B cell (primary cell): ENCODE data around the gene GLI1. TPM values are rescaled to one million over a fixed set of nuclear protein-coding genes. Genes with fewer than 3 reads are reported as not detected.

Source experiments
- ATAC-seq: fragments of 200-7000 bp; cut with Tn5 transposase; one replicate; pipeline ENCODE4 v1.10.0; 2021; ENCODE audit warnings: low read depth, mild to moderate bottlenecking, moderate number of reproducible peaks, moderate library complexity
- CTCF ChIA-PET: fragments of 350-600 bp; sonication (Branson Sonifier 250); formaldehyde crosslinking; loops from one replicate; lab custom pipeline; 2021; ENCODE audit warnings: antibody characterized with exemption, inconsistent platforms; lab: Charles Lee
- POLR2A ChIA-PET: fragments of 350-600 bp; sonication (Branson Sonifier 250); formaldehyde crosslinking; loops from one replicate; lab custom pipeline; 2021; ENCODE audit warnings: antibody characterized with exemption; lab: Charles Lee
- DNase-seq: peaks from one replicate; pipeline ENCODE4 v3.0.0; 2013
- H2AFZ ChIP-seq: 2 replicates; pipeline ENCODE4 v1.6.1; 2012; ENCODE audit warnings: mild to moderate bottlenecking, low read depth, low read length; ENCODE audit not compliant: insufficient read depth, poor library complexity, severe bottlenecking
- H3K27ac ChIP-seq, 2 donors: 1 replicate in 1 of 2; 2 replicates in 1 of 2; pipeline ENCODE4 v1.5.1; 2012 to 2013; ENCODE audit warnings: low read length in 2 of 2, mild to moderate bottlenecking in 2 of 2, moderate library complexity in 1 of 2
- H3K27me3 ChIP-seq, 4 experiments: fragments of 200-600 bp in 1 of 4; sonication (generic) in 1 of 4; replicated peaks in 1 of 4; 1 replicate in 2 of 4; 2 replicates in 2 of 4; pipeline versions ENCODE4 v1.6.1 to v1.7.0; 2013 to 2016; ENCODE audit warnings: low read length in 3 of 4, mild to moderate bottlenecking in 2 of 4, mixed read lengths in 1 of 4, moderate library complexity in 1 of 4; ENCODE audit not compliant: insufficient read depth in 4 of 4, control insufficient read depth in 3 of 4; ENCODE audit errors: control extremely low read depth in 1 of 4
- H3K36me3 ChIP-seq, 2 experiments: replicated peaks in 1 of 2; 1 replicate in 1 of 2; 2 replicates in 1 of 2; pipeline versions ENCODE4 v1.6.1 to v1.7.1; 2013; ENCODE audit warnings: low read length in 1 of 2; ENCODE audit not compliant: insufficient read depth in 2 of 2, control insufficient read depth in 1 of 2; ENCODE audit errors: control extremely low read depth in 1 of 2, extremely low read depth in 1 of 2
- H3K4me1 ChIP-seq, 2 donors: fragments of 200-600 bp in 1 of 2; sonication (generic) in 1 of 2; 1 replicate in 1 of 2; 2 replicates in 1 of 2; pipeline versions ENCODE4 v1.5.1 to v1.6.1; 2013 to 2017; ENCODE audit warnings: low read length in 2 of 2; ENCODE audit not compliant: control insufficient read depth in 2 of 2, insufficient read depth in 2 of 2
- H3K4me2 ChIP-seq: replicated peaks from 2 replicates; pipeline ENCODE3; 2012; ENCODE audit warnings: mild to moderate bottlenecking, low read depth, low read length; ENCODE audit not compliant: poor library complexity, severe bottlenecking
- H3K4me3 ChIP-seq, 5 experiments: fragments of 200-600 bp in 1 of 5; sonication (generic) in 1 of 5; 1 replicate in 3 of 5; 2 replicates in 2 of 5; pipeline versions ENCODE4 v1.5.1 to v1.7.0; 2011 to 2016; ENCODE audit warnings: low read length in 4 of 5, mild to moderate bottlenecking in 4 of 5, low read depth in 2 of 5, control low read depth in 1 of 5, moderate library complexity in 1 of 5; ENCODE audit not compliant: insufficient read depth in 1 of 5; ENCODE audit errors: control extremely low read depth in 1 of 5, extremely low read depth in 1 of 5
- H3K79me2 ChIP-seq: fragments of 200-600 bp; sonication (generic); one replicate; pipeline ENCODE4 v1.6.0; 2016; ENCODE audit warnings: low read length; ENCODE audit not compliant: control insufficient read depth, insufficient read depth
- H3K9ac ChIP-seq: fragments of 200-600 bp; sonication (generic); 2 replicates; pipeline ENCODE4 v1.6.1; 2017; ENCODE audit warnings: mild to moderate bottlenecking, low read length, moderate library complexity
- H3K9me3 ChIP-seq, 3 donors: one replicate each; pipeline versions ENCODE4 v1.6.1 to v1.7.1; 2013; ENCODE audit warnings: low read length in 2 of 3; ENCODE audit not compliant: control insufficient read depth in 2 of 3, insufficient read depth in 1 of 3; ENCODE audit errors: control extremely low read depth in 1 of 3
- H4K20me1 ChIP-seq: 2 replicates; pipeline ENCODE4 v1.6.0; 2012; ENCODE audit warnings: mild to moderate bottlenecking, low read length; ENCODE audit not compliant: insufficient read depth, control insufficient read depth, poor library complexity, severe bottlenecking
- H3K27ac Mint-ChIP-seq: one replicate; pipeline ENCODE4 v1.8.0; 2021; ENCODE audit warnings: mixed read lengths
- H3K27me3 Mint-ChIP-seq: one replicate; pipeline ENCODE4 v1.8.0; 2021; ENCODE audit warnings: mixed read lengths
- H3K4me1 Mint-ChIP-seq: one replicate; pipeline ENCODE4 v1.8.0; 2021; ENCODE audit warnings: mixed read lengths
- H3K4me3 Mint-ChIP-seq: one replicate; pipeline ENCODE4 v1.8.0; 2021; ENCODE audit warnings: mixed read lengths
- H3K9me3 Mint-ChIP-seq: one replicate; pipeline ENCODE4 v1.8.0; 2022; ENCODE audit warnings: mixed read lengths; ENCODE audit not compliant: insufficient read depth
- CTCF ChIP-seq: fragments of 200-600 bp; IDR thresholded peaks from one replicate; pipeline ENCODE4 v1.8.0; 2022; ENCODE audit warnings: antibody characterized with exemption, mild to moderate bottlenecking
- EZH2 ChIP-seq: IDR thresholded peaks from 2 replicates; pipeline ENCODE4 v1.6.1; 2012; ENCODE audit warnings: borderline replicate concordance, low read depth, mild to moderate bottlenecking, moderate library complexity, low read length; ENCODE audit not compliant: insufficient read depth, poor library complexity, severe bottlenecking
- WGBS: methylation state at CpG from one replicate; pipeline ENCODE4 v1.1.5; 2013; ENCODE audit warnings: missing lambda C conversion rate; ENCODE audit not compliant: insufficient coverage; 5-methylcytosine and 5-hydroxymethylcytosine counted together
- intact Hi-C: fragments of 100-400 bp; cut with micrococcal nuclease; formaldehyde crosslinking; loops from one replicate; pipeline ENCODE4 v1.10.0; 2022
- polyA plus RNA-seq: library from polyadenylated mRNA; depleted of rRNA; stranded (reverse); fragments of >200 nt; gene quantifications from 2 replicates; pipeline ENCODE4 v1.2.3, GENCODE V29; 2012
- total RNA-seq, 2 donors: library from RNA; stranded (reverse); fragments of 120-200 nt in 1 of 2; gene quantifications; 1 replicate in 1 of 2; 2 replicates in 1 of 2; pipeline versions ENCODE4 v1.2.3 to v1.2.4, GENCODE V29; 2013 to 2022

The GLI1 gene
- total and polyA plus RNA-seq, 2 donors (not counting 1 experiment from before 2014, with no cell fraction given), result 4.1 to 5.4 TPM

- peak overlapping the region; percentile 98 for H3K4me3 Mint-ChIP-seq
- ATAC-seq (peak; percentile 71), DNase-seq (peak; percentile 97)
- intact Hi-C loops, result loop anchor here (1.0 to 10.0 kb wide), 7 partner anchors 28 to 347 kb away; partner anchors contain the start of genes CDK4, DDIT3, MARCHF9 and R3HDM2
- Histone ChIP-seq H3K4me3 (peak overlapping the region; percentile 58 to 93 (median 89)), H3K79me2 (peaks cover 6% of the 10 kb centered on the region), H3K36me3 (no peaks in the 10 kb centered on the region), H3K27me3 (no peaks in the 10 kb centered on the region), H3K9me3 (no peaks in the 10 kb centered on the region), H3K4me2 (peak overlapping the region; percentile 94), H3K27ac (peak overlapping the region; percentile 88 to 92), H4K20me1 (no peaks in the 10 kb centered on the region), H2AFZ (peak overlapping the region; percentile 78), H3K4me1 (peaks cover 30 to 58% of the 10 kb centered on the region in 2 donors), H3K9ac (peak overlapping the region; percentile 81)
- ChIA-PET POLR2A (interaction anchor here (0.6 to 2.0 kb wide), 7 partner anchors 18 to 773 kb away, joined by 3 to 10 read pairs (median 5); partner anchors contain the start of gene ARHGAP9), CTCF (interaction anchor here (0.6 to 7.6 kb wide), 42 partner anchors 9 to 449 kb away, joined by 3 to 166 read pairs (median 5); partner anchors contain the start of genes ARHGAP9, B4GALNT1, DDIT3 and INHBC)
- H3K27me3 Mint-ChIP-seq, result no peaks in the 10 kb centered on the region
- 0% methylated on average over 18 of the region's 24 CpGs for WGBS
- H3K4me1 Mint-ChIP-seq, result peaks cover 53% of the 10 kb centered on the region
- no peaks in the 10 kb centered on the region for H3K9me3 Mint-ChIP-seq
- H3K27ac Mint-ChIP-seq, result peak overlapping the region; percentile 95
- TF ChIP-seq CTCF, result peak; percentile 84
- TF ChIP-seq EZH2, result no peak
These were observed 383 bp upstream of the GLI1 start for GRCh38 chr12:57459055-57459749.

- Histone ChIP-seq H3K27me3 (no peaks in the 10 kb centered on the region), H3K79me2 (peaks cover 6% of the 10 kb centered on the region), H3K36me3 (no peaks in the 10 kb centered on the region), H3K4me2 (peak overlapping the region; percentile 94), H3K4me3 (peak overlapping the region; percentile 33 to 93 (median 81)), H3K27ac (peak overlapping the region in 1 of 2 donors; percentile 0), H3K9me3 (no peaks in the 10 kb centered on the region), H2AFZ (peak overlapping the region; percentile 78), H4K20me1 (no peaks in the 10 kb centered on the region), H3K4me1 (peaks cover 30 to 57% of the 10 kb centered on the region in 2 donors), H3K9ac (peak overlapping the region; percentile 81)
- ChIA-PET CTCF (interaction anchor here (0.6 to 7.6 kb wide), 9 partner anchors 10 to 221 kb away, joined by 3 to 166 read pairs (median 3); partner anchors contain the start of genes ARHGAP9 and MARS1), POLR2A (interaction anchor here (0.6 to 3.9 kb wide), 3 partner anchors 18 to 202 kb away, joined by 4 to 39 read pairs (median 4); partner anchors contain the start of genes ARHGAP9 and DDIT3)
- intact Hi-C loops, result no loop called here
- Mint-ChIP-seq H3K4me1 (peaks cover 52% of the 10 kb centered on the region), H3K9me3 (no peaks in the 10 kb centered on the region), H3K27me3 (no peaks in the 10 kb centered on the region), H3K27ac (peak overlapping the region; percentile 67), H3K4me3 (peak overlapping the region; percentile 92)
- ATAC-seq, result no peak
- TF ChIP-seq EZH2 (no peak), CTCF (no peak)
- DNase-seq, result peak; percentile 66
- 3% methylated on average over 5 of the region's 6 CpGs for WGBS
These were observed 841 bp downstream of the GLI1 start for GRCh38 chr12:57460468-57460784.
